IMR-90 (cell line): ENCODE results near the gene S1PR1. TPM values are rescaled to one million over a fixed set of nuclear protein-coding genes. Genes with fewer than 3 reads are reported as not detected.

Source experiments
- ATAC-seq: fragments of 200-7000 bp; cut with Tn5 transposase; 2 replicates; pipeline ENCODE4 v1.9.1; 2020; ENCODE audit warnings: low read depth, mild to moderate bottlenecking, moderate library complexity
- BruUV-seq: library from RNA; stranded (reverse); fragments of 400-500 nt; replicated peaks from 2 replicates; lab custom pipeline; 2021; lab: Mats Ljungman, UMichigan
- CTCF ChIA-PET: fragments of 300-600 bp; formaldehyde crosslinking; extraction: SDS; loops from one replicate; lab custom pipeline; 2021; ENCODE audit warnings: antibody characterized with exemption; lab: Yijun Ruan, JAX
- POLR2A ChIA-PET: fragments of 300-600 bp; sonication (Branson Sonifier 250); formaldehyde crosslinking; loops from one replicate; lab custom pipeline; 2022; ENCODE audit warnings: antibody characterized with exemption; ENCODE audit not compliant: unreplicated experiment; lab: Charles Lee
- DNase-seq: peaks from one replicate; pipeline ENCODE4 v3.0.0; 2013
- H2AFZ ChIP-seq: replicated peaks from 2 replicates; pipeline ENCODE3; 2013; ENCODE audit warnings: low read length, mild to moderate bottlenecking; ENCODE audit not compliant: poor library complexity
- H2AK5ac ChIP-seq: 2 replicates; pipeline ENCODE4 v1.6.1; 2013; ENCODE audit warnings: low read depth, low read length, inconsistent platforms
- H2AK9ac ChIP-seq: replicated peaks from 2 replicates; pipeline ENCODE3; 2013; ENCODE audit warnings: mild to moderate bottlenecking, low read depth, low read length, moderate library complexity; ENCODE audit not compliant: poor library complexity
- H2BK120ac ChIP-seq: 2 replicates; pipeline ENCODE4 v1.6.1; 2013; ENCODE audit warnings: low read depth, low read length, inconsistent platforms
- H2BK15ac ChIP-seq: 3 replicates; pipeline ENCODE4 v1.6.1; 2013; ENCODE audit warnings: low read depth, low read length, inconsistent platforms
- H2BK20ac ChIP-seq: 2 replicates; pipeline ENCODE4 v1.6.1; 2013; ENCODE audit warnings: low read depth, mild to moderate bottlenecking, inconsistent platforms, low read length, moderate library complexity
- H2BK5ac ChIP-seq: 2 replicates; pipeline ENCODE4 v1.6.1; 2013; ENCODE audit warnings: mild to moderate bottlenecking, low read depth, low read length, inconsistent platforms; ENCODE audit not compliant: poor library complexity, severe bottlenecking
- H3K14ac ChIP-seq: replicated peaks from 2 replicates; pipeline ENCODE4 v1.6.1; 2013; ENCODE audit warnings: low read depth, low read length, inconsistent platforms
- H3K18ac ChIP-seq: 2 replicates; pipeline ENCODE4 v1.6.1; 2013; ENCODE audit warnings: low read depth, low read length, control low read depth
- H3K23ac ChIP-seq: 2 replicates; pipeline ENCODE4 v1.6.1; 2013; ENCODE audit warnings: low read depth, low read length, inconsistent platforms
- H3K27ac ChIP-seq: 2 replicates; pipeline ENCODE4 v1.5.1; 2013; ENCODE audit warnings: mild to moderate bottlenecking, control low read depth, low read length; ENCODE audit not compliant: insufficient read depth
- H3K27me3 ChIP-seq: 2 replicates; pipeline ENCODE4 v1.6.1; 2013; ENCODE audit warnings: low read length; ENCODE audit not compliant: control insufficient read depth, insufficient read depth
- H3K36me3 ChIP-seq: 2 replicates; pipeline ENCODE4 v1.6.1; 2013; ENCODE audit warnings: low read length, mixed read lengths; ENCODE audit not compliant: control insufficient read depth, insufficient read depth
- H3K4ac ChIP-seq: 2 replicates; pipeline ENCODE4 v1.6.1; 2013; ENCODE audit warnings: low read depth, low read length, inconsistent platforms
- H3K4me1 ChIP-seq: 2 replicates; pipeline ENCODE4 v1.6.1; 2013; ENCODE audit warnings: low read length, mixed read lengths; ENCODE audit not compliant: control insufficient read depth, insufficient read depth
- H3K4me2 ChIP-seq: 2 replicates; pipeline ENCODE4 v1.6.1; 2013; ENCODE audit warnings: low read depth, mild to moderate bottlenecking, control low read depth, low read length, moderate library complexity
- H3K4me3 ChIP-seq: 2 replicates; pipeline ENCODE4 v1.5.1; 2013; ENCODE audit warnings: low read depth, mild to moderate bottlenecking, control low read depth, low read length, moderate library complexity; ENCODE audit not compliant: insufficient read depth
- H3K56ac ChIP-seq: 2 replicates; pipeline ENCODE4 v1.6.1; 2013; ENCODE audit warnings: low read length, inconsistent platforms; ENCODE audit not compliant: insufficient read depth; ENCODE audit errors: extremely low read depth
- H3K79me1 ChIP-seq, 2 experiments: 2 replicates each; pipeline ENCODE4 v1.6.1; 2013; ENCODE audit warnings: low read length in 2 of 2, inconsistent platforms in 1 of 2, low read depth in 1 of 2
- H3K9ac ChIP-seq: 2 replicates; pipeline ENCODE4 v1.6.1; 2013; ENCODE audit warnings: low read depth, low read length, control low read depth
- H3K9me1 ChIP-seq: 2 replicates; pipeline ENCODE4 v1.6.1; 2013; ENCODE audit warnings: low read length, inconsistent platforms; ENCODE audit not compliant: insufficient read depth
- H3K9me3 ChIP-seq: 2 replicates; pipeline ENCODE4 v1.6.1; 2013; ENCODE audit warnings: low read length; ENCODE audit not compliant: control insufficient read depth, insufficient read depth
- H4K20me1 ChIP-seq: 2 replicates; pipeline ENCODE4 v1.6.1; 2013; ENCODE audit warnings: low read length, inconsistent platforms; ENCODE audit not compliant: insufficient read depth
- H4K5ac ChIP-seq: 2 replicates; pipeline ENCODE4 v1.6.1; 2013; ENCODE audit warnings: mild to moderate bottlenecking, low read depth, low read length, control low read depth
- H4K8ac ChIP-seq, 2 experiments: 2 replicates each; pipeline ENCODE4 v1.6.1; 2013; ENCODE audit warnings: low read depth in 2 of 2, low read length in 2 of 2, control low read depth in 1 of 2, inconsistent platforms in 1 of 2
- H4K91ac ChIP-seq: 2 replicates; pipeline ENCODE4 v1.6.1; 2013; ENCODE audit warnings: low read depth, low read length, inconsistent platforms; ENCODE audit not compliant: insufficient read depth
- BHLHE40 ChIP-seq: fragments of 150-350 bp; IDR thresholded peaks from 2 replicates; pipeline ENCODE4 v1.6.1; 2016; ENCODE audit warnings: mild to moderate bottlenecking, low read depth, low read length
- CEBPB ChIP-seq: IDR thresholded peaks from 2 replicates; pipeline ENCODE4 v1.6.1; 2012; ENCODE audit warnings: low read depth, low read length, improper control_type of control experiment
- CHD1 ChIP-seq: IDR thresholded peaks from 2 replicates; pipeline ENCODE4 v1.6.1; 2012; ENCODE audit warnings: low read depth, low read length, improper control_type of control experiment
- ELK1 ChIP-seq: fragments of 150-350 bp; IDR thresholded peaks from 2 replicates; pipeline ENCODE4 v1.6.1; 2016; ENCODE audit warnings: low read depth, mild to moderate bottlenecking, low read length, moderate library complexity, borderline replicate concordance
- FOS ChIP-seq: fragments of 150-350 bp; IDR thresholded peaks from 2 replicates; pipeline ENCODE4 v1.6.1; 2016; ENCODE audit warnings: low read depth, low read length
- MAFK ChIP-seq: IDR thresholded peaks from 2 replicates; pipeline ENCODE4 v1.6.1; 2012; ENCODE audit warnings: low read depth, low read length, improper control_type of control experiment
- MXI1 ChIP-seq: IDR thresholded peaks from 2 replicates; pipeline ENCODE4 v1.6.1; 2012; ENCODE audit warnings: low read depth, mild to moderate bottlenecking, low read length, moderate library complexity, borderline replicate concordance
- RCOR1 ChIP-seq: IDR thresholded peaks from 2 replicates; pipeline ENCODE4 v1.6.1; 2012; ENCODE audit warnings: mild to moderate bottlenecking, low read length, improper control_type of control experiment; ENCODE audit not compliant: insufficient replicate concordance
- SMC3 ChIP-seq: fragments of 150-350 bp; IDR thresholded peaks from 2 replicates; pipeline ENCODE4 v1.6.1; 2016; ENCODE audit warnings: low read depth, mild to moderate bottlenecking, antibody characterized with exemption, low read length, moderate library complexity
- USF2 ChIP-seq: fragments of 150-350 bp; IDR thresholded peaks from 2 replicates; pipeline ENCODE4 v1.6.1; 2017; ENCODE audit warnings: mild to moderate bottlenecking, antibody characterized with exemption, low read length, low read depth
- WGBS, 2 experiments: methylation state at CpG; one replicate each; pipeline versions ENCODE4 v1.1.5 to v1.1.7; 2013; ENCODE audit warnings: missing lambda C conversion rate in 2 of 2; ENCODE audit not compliant: insufficient read length in 1 of 2; ENCODE audit errors: extremely low coverage in 2 of 2; 5-methylcytosine and 5-hydroxymethylcytosine counted together
- dilution Hi-C: fragments of 300-500 bp; cut with HindIII; formaldehyde crosslinking; loops from one replicate; pipeline ENCODE4 v1.14.3; 2018; ENCODE audit warnings: low sequenced_read_pairs; ENCODE audit not compliant: unreplicated experiment
- in situ Hi-C: fragments of 300-500 bp; cut with MboI; formaldehyde crosslinking; loops from 3 replicates; pipeline ENCODE4 v1.14.3; 2019; ENCODE audit warnings: low sequenced_read_pairs, inconsistent platforms, mixed read lengths
- intact Hi-C: fragments of 100-400 bp; cut with micrococcal nuclease; formaldehyde crosslinking; loops from 2 replicates; pipeline ENCODE4 v1.10.0; 2022
- polyA plus RNA-seq, 3 experiments: library from polyadenylated mRNA; depleted of rRNA; stranded (reverse); fragments of >200 nt; gene quantifications; 2 replicates each; pipeline ENCODE4 v1.2.3, GENCODE V29; 2012; ENCODE audit warnings: low replicate concordance in 1 of 3
- total RNA-seq: library from RNA; depleted of rRNA; stranded (reverse); fragments of >200 nt; gene quantifications from 2 replicates; pipeline ENCODE4 v1.2.3, GENCODE V29; 2012

The S1PR1 gene
- total and polyA plus RNA-seq, 2 of the 4 experiments (the other 2 are of a cell fraction): 12.9 to 15.6 TPM

- DNase-seq: peak; percentile 5
- CTCF ChIA-PET: no interaction called here
Observed at GRCh38 chr1:101250656-101251272, 13.9 kb downstream of the S1PR1 start.

More at GRCh38 chr1:101250656-101251272, 13.9 kb downstream of the S1PR1 start:
- Histone ChIP-seq H3K4me1 (no peaks in the 10 kb centered on the region), H3K4me3 (no peak overlapping the region), H3K9me1 (no peaks in the 10 kb centered on the region), H2BK15ac (no peak overlapping the region), H4K91ac (no peak overlapping the region), H2BK5ac (no peak overlapping the region), H3K27ac (no peak overlapping the region), H3K36me3 (no peaks in the 10 kb centered on the region), H2AK9ac (no peak overlapping the region), H2AK5ac (no peak overlapping the region), H3K56ac (no peak overlapping the region), H3K27me3 (no peaks in the 10 kb centered on the region), H3K14ac (no peak overlapping the region), H2BK20ac (no peak overlapping the region), H3K9ac (no peak overlapping the region), H3K9me3 (no peaks in the 10 kb centered on the region), H3K4ac (no peak overlapping the region), H3K23ac (no peak overlapping the region), H4K5ac (no peak overlapping the region), H4K8ac (no peak overlapping the region), H3K18ac (no peak overlapping the region), H2BK120ac (no peak overlapping the region), H3K79me1 (no peaks in the 10 kb centered on the region), H4K20me1 (no peaks in the 10 kb centered on the region), H3K4me2 (no peak overlapping the region), H2AFZ (no peak overlapping the region)
- ATAC-seq: no peak
- no TSS peak for BruUV-seq
- TF ChIP-seq ELK1: no peak
- no peak for TF ChIP-seq MAFK
- TF ChIP-seq USF2: no peak
- TF ChIP-seq BHLHE40: no peak
- no peak for TF ChIP-seq MXI1
- no peak for TF ChIP-seq RCOR1
- no peak for TF ChIP-seq CEBPB
- no peak for TF ChIP-seq SMC3
- no peak for TF ChIP-seq CHD1
- TF ChIP-seq FOS: no peak
- dilution Hi-C loops (no loop called here), intact Hi-C loops (no loop called here), in situ Hi-C loops (no loop called here)
- no CpG with 5 or more reads among the region's 5 CpGs for whole genome bisulfite sequencing, 2 experiments
- POLR2A ChIA-PET: no interaction called here
